GM18520 (cell line): ENCODE results near the gene DPCD.
"Not testable (repeated sequence)": the region's sequence is repeated elsewhere in the genome, so short reads cannot be mapped to it uniquely, and the experiment has no call there.

ENCODE experiments used
- ATAC-seq: cut with Tn5 transposase; IDR thresholded peaks from one replicate; pipeline ENCODE4 v1.9.1; 2021; ENCODE audit not compliant: unreplicated experiment

DPCD gene

DNA sequence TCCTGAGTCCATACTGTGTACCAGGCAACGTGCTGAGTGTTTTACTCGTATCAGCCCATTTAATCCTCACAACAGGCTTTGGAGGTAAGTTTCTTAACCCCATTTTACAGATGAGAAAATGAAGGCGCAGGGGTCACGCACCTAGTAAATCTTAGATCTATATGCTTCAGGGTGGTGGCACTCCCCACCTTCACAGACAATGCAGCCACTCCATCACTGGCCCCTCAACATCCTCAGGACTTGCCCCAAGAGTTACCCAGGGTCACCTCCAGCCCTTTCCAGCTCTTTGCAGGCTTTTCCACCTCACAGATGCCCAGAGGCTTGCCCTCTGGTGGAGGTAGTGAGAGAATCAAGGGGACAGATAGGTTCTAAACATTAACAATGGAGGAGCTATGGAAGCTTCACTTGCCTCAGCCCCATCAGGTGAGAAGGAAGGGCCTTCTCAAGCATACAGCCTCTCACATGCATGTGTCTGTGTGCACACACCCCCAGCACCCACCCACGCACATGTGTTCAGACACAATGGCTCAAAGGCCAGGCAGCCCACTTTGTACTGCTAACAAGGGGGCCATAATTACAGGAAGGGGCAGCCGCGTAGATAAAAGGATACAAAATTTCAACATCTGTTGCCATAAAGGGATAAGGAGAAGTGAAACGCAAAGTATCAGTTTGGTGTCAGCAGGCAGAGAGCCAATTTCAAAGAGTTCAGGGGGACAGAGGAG, 29.1 kb downstream of the DPCD start:
- no peak for ATAC-seq

DNA sequence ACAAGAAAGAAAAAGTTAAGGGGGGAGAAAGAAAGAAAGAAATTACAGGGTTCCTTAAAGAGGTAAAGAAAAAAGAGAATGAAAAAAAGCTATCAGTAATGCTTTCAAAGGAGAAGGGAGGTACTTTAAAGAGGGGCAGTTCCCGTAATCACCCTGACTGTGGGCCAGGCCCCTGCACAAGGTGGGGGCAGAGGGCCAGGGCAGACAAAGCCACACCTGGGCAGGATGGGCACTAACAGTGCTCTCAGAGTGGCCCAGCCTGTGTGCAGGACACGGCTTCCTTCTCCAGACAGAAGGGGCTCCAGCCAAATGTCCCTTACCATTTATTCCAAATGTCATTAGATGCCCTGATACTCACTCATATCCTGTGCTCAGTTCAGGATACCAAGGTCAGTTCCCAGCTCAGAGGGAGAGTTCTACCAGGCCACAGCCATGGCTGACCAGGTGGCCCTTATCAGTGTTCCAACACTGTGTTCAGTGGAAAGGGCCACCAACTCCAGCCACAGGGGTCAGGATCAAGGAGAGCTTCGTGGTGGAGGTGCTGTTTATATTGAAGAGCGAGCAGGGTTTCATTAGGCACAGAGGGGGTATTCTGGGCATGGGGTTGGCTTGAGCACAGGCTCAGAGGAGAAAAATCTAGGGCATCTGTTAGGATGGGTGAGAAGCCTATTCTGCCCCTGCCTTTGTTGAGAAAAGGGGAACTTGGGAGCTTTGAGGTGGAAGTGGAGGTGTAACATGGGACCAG, 29.9 kb downstream of the DPCD start:
- ATAC-seq = no peak

DNA sequence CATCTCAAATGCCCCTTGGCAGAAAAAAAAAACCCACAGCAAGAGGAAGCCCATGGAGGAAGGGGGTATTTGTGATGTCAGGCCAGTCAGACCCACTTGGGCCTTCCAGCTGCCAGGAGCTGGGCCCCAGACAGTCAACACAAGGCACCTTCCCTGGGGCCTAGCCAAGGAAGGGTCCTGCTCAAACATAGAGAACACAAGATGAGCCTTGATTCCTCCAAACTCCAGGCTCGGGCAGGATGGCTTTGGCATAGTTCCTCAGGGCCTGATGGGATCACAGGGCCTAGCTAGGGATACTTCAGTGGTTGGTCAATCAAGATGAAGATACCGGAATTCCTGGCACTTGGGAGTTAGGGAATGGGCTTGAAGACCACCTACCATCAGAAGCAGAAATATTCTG, 30.8 kb downstream of the DPCD start:
- ATAC-seq = no peak

DNA sequence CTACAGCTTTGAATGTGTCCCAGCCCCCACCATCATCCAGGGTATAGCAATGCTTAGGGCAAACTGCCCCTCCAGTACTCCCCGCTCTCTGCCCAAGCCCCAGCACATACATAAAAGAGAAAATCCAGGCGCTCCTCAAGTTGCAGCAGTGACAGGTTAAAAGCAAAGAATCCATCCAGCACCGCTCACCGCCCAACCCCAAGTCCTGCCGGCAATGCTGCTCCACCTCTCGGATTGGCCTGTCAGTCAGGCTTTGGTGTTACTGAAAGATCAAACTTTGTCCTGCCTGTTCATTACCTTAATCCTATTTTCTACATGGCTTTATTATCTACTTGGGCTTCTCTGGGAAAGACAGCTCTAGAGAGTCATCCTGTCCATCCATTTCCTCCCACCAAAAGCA, 31.9 kb downstream of the DPCD start:
- no peak for ATAC-seq

DNA sequence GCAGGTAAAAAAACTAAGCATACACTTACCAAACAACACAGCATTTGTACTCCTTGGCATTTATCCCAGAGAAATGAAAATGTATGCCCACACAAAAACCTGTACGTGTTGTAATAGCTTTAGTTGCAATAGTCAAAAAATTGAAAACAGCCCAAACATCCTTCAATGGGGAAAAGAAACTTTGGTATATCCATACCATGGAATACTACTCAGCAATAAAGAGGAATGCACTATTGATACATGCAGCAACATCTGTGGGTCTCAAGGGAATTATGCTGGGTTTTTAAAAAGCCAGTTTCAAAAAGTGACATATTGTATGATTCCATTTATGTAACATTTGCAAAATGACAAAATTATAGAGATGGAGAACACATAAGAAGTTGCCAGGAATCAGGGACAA, 35.4 kb downstream of the DPCD start:
- no peak for ATAC-seq

DNA sequence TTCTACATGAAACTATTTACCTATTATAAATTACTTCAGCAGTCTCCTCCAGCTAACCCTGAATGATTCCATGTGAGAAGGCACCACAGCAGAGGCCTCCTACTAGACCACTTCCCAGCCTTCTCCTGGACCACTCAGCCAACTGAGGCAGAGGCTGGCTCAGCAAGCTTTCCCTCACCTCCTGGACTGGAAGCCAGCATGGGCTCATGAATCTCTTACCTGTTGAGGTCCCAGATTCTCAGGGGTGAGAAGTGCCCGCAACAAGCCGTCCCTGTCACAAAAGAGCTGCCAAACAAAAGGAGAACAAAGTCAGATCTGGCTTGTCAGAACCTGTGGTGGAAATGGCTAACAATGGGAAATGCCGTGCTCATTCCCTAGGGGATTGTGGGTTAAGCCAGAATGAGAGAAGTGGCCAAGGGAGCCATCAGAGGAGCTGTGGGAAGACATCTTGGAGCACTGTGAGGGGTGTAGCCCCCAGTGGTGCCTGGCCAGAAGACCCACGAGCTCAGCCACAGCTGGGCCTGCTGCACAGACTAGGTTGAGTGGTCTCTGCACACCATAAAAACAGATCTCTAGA, 36.5 kb downstream of the DPCD start:
- ATAC-seq = no peak

DNA sequence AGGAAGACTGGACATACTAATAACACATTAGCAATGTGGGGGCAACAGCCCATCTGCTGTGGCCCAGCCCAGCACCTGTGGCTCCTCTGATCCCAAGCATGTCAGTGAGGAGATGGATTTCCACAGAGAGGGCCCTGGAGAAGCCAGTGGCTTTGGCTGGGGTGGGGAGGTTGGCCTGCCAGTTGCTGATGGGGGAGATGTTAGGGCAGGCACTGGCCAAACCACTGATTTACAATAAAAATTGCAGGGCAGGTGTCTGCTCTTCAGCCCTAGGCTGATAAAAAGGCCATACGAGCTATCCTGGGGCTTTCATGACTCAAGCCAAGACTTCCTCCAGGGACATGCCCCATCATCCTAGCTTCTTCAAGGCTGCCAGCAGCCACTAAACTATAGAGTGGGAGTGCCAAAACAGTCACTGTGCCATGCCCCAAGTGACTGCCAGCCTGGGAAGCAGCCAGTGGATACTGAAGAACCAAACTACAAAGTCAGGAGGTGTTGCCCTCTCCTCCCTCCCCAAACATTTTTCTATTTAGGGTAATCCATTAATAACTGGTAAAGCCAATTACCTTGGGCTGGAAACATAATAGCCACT, 37.8 kb downstream of the DPCD start:
- ATAC-seq = no peak

DNA sequence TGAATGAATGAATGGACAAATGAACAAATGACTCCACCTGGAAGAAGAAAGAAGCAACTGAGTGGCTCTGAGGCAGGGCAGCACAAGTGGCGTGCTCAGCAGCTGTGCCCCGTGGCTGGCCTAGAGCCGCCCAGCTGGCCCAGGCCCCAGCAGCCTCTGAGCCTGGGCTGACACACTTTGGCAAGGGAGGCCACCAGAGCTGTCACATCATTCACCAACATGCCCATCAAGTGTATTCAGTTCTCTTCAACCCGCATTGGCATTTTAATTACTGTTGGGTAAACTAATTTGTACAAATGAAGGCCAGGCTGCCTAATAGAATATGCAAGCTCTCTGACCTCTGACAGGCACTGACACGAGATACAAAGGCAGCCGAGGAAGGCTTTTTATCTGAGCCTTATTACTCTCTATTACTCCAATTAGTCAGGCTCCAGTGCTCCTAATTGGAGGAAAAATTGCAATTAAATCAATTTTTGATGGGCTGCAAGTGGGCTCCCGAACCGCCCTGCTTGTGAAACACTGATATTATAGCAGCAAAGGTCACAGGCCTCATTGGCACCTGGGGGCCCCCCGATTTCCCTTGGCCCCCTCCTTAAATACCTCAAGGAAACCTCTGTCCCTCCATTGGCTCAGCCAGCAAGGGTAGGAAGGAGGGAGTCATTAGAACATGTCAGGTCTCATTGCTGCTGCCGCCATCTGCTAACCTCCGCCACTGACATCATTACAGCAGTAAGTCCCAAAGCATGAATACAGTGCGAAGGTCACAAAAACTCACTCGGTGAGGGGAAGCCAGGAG, 41.9 kb downstream of the DPCD start:
- no peak for ATAC-seq

DNA sequence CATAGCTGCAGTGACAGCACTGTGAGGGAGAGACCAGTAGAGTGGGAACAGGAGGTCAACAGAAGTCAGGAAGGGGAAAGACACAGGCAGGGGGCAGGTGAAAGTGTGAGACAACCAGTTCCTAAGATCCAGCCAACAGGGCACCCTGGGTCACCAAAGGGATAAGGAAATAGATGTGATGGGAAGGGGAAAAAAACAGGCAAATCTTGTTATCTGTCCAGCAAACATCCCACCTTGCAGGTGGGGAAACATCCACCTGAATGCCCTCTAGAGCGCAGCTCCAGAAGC, 42.5 kb downstream of the DPCD start:
- ATAC-seq = no peak

DNA sequence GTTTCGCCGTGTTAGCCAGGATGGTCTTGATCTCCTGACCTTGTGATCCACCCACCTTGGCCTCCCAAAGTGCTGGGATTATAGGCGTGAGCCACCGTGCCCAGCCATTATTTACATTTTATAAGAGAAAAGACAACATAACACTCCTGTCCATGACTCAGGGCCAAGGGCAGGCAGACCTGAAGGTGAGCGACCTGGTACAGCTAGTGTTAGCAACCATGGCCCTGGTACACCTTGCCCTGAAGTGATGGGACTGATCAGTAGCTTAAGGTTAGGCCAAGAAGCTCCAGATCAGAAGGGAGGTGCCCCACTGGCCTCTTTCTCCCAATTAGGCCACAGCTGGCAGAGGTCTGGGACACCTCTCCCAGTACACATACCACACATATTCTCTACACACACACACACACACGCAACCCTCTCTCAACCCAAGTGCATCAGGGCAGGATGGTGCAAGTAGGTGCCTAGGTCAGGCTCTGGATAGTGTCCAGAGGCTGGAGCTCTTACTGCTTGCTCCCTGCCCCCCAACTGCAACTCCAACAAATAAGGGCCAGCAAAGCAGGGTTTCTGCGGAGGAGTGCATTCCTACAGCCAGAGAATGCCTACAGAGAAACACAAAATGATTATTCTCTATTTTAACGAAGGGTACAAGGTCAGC, 43.8 kb downstream of the DPCD start:
- no peak for ATAC-seq

DNA sequence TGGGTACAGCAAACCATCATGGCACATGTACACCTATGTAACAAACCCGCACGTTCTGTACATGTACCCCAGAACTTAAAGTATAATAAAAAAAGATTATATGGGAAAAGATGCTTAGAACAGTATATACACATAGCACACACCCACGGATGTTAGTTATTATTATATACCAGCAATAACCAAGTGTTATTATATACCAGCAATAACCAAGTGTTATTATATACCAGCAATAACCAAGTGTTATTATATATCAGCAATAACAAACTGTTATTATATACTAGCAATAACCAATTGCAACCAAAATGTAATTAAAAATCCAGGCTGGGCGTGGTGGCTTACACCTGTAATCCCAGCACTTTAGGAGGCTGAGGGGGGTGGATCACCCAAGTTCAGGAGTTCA, 45.4 kb downstream of the DPCD start:
- not testable (repeated sequence) for ATAC-seq

DNA sequence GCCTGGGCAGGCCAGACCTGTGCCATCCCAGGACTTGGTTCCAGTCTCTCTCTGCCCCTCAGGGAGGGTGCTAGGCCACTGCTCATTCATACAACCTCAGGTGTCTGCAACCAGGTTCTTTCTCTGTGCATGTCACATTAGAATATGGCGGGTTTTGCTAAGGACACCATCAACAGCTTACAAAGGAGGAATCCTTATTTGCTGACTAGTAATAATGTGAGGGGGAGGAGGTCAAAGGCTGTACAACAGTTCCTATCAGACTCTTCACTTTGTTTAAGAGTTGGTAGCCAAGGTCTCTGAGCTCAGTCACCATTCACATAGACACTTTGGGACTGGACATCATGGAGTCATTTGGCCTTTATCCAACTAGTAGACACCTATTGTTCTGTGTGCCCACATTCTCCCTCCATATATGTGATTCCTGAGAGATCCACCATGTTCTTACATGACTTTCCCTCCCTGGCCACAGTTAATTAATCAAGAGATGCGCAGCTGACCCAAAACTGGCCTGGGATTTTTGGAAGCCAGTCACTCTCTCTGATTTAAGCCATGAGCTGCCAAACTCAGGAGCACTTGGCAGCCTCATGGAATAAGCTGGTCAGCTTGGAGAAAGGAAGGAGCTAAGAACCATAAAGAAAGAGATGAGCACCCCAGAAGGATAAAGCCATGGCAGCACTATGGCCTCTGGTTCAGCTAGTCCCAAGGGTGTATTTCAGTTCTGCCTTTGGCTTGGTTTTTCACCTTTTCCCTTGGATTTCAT, 51.2 kb downstream of the DPCD start:
- ATAC-seq = no peak

DNA sequence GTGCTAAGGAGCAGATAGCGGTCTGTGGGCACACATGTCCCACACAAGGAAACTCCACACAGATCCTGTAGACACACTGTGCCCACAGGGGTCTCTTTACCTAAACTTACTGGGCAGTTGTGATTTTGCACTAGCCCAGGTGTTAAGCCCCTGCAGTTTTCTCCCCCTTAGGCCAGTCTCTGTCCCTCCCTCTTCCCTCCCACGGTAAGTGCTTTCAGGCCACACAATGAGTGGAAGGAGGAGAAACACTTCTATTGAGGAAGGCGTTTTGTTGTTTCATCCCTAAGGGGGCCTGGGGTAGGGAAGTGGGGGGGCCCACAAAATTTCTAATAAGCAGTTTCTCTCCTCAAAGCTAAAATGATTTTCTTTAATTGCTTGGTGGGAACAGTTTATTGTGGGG, 55.4 kb downstream of the DPCD start:
- no peak for ATAC-seq

DNA sequence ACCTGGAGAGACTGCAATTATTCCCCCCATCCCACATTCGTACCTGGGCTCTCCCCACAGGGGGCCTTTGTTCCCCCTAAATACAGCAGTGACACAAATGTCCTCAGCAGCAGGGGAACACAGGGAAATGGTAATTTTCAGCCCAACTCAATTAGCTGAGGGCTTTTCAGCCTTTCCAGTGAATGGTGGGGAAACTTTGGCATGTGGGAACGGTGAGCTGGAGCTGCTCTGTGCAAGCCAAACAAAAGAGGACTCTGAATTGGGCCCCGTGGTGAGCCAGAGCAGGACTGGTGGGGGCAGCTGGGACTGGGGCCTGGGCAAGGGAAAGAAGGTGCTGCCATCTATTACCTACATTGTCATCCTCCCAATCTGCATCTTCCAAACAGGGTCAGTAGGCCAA, 55.9 kb downstream of the DPCD start:
- no peak for ATAC-seq

DNA sequence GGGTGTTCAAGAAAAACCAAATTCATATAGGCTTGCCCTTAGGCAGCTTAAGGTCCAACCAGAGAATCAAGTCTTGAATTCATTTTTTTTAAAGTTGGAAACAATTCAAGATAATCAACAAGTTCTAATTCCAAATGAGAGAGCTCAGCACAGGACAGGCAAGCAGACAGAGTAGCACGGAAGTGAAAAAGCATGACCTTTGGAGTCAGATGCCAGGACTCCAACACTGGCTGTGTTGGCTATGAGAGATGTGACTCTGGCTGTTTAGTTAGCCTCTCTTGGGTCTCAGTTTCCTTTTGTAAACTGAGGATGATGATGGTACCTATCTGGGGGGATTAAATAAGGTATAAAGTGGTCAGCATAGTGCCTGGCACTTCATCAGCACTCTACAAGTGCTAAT, 57.5 kb downstream of the DPCD start:
- no peak for ATAC-seq

DNA sequence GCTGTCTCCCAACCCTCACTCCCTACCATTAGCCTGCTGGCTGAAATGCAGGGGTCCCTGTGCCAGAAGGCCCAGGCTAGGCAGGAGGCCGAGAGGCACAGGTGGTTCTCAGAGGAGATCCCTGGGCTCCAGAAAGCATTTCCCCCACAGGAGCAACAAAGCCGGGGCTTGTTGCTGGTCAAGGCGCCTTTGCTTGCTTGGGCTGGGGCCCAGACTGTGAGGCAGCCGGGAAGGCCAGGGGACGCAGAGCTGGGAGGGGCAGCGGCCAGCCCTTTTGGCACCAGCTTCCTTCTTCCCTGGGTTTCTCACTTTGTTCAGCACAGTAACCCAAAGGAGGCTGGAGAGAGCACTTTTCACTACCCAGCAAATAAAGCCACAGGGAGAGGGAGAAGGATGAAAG, 58.2 kb downstream of the DPCD start:
- no peak for ATAC-seq

DNA sequence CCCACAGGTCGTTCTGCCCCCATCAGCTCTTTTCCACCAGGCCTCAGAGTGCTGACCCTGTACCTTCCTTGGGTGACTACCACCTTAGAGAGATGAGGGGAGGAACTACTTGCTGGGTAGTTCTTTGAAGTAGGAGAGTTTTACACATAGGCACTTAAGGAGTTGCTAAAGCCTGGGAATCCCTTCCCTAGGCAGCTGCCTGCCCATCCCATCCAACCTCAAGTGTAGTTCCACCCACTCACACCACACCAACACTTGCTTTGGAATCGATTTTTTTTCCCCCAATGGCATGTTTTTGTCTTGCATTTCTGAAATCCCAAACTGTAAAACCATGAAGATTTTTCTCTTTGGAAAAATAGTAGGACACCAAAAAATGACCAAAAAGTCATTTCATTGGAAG, 59.1 kb downstream of the DPCD start:
- no peak for ATAC-seq

DNA sequence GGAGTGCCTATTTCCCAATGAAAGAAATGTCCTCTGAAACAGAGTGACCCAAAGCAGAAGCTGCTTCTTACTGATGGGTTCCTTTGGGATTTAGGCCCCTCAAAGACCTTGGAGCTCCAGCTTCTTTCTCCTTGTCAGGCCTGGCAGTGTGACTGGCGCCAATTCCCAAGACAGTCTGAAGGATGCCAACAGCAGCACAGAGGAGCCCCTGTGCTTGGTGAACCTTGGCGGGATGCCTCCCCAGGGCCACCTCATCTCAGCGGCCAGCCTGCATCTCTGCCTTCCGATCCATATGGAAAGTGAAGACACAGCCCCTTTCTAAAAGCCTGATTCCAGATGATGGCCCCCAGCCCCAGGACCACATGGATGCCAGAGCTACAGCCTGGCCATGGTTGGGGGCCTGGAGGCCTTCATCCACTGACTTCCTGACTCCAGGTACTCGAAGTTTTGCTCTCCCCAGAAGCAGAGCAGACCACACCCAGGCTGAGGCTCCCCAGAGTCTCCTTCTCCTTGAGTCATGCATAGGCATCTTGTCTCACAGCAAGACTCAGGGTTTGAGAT, 61.5 kb downstream of the DPCD start:
- ATAC-seq = no peak

DNA sequence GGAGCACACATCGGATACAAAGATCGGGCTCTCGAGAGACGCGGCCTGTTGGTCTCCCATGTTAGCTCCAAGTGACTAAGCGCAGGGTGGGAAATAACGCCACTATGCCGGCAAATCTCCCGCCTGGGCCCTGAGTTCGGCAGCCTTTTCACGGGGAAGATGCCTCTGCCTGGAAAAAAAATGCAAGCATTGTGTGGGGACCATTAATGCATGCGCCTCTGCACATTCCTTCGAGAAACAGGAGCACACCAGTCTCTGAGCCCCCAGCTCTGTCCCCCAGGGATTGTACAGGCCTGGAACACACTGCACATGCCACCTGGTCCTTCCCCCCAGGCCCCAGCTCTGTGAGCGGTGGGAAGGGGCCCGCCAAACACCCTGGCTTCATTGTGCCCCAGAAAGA, 62.7 kb downstream of the DPCD start:
- no peak for ATAC-seq

DNA sequence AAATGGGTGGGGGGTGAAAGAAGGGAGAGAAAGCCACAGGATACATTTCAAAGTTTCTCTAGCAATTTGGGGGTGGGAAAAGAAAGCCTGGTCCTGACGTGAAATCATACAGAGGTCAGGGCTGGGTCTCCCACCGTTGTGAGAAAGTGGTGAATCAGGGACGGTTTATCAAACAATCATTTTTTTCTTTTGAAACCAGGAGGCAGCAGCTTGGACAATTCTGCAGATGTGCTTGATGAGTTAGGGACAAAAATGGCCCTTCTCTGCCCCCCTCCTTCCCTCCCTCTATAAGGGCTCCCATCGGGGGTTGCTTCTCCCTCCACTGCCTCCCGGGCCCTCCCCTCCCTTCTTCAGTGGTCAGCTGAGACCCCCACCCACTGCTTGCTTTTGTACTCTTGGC, 63.2 kb downstream of the DPCD start:
- ATAC-seq = no peak
